ENCODE measurements around the gene CYP19A1.

Gene CYP19A1

DNA sequence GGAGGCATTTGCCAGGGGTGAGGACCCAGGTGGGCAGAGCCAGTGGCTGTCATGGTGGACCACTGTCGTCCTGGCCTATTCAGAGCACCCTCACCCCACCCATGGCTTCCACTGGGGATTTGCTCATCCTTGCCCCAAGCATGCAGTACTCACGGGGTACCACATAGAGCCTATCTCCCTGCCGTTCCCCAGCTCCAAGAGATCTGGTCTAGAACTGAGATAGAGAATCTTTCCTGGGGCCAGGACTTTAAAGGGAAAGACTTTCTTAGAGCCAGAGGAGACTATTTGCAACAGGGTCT is 166.8 kb downstream of the CYP19A1 start:
- no peak for DNase-seq (ENCODE audit: low spot score)
- Histone ChIP-seq H3K4me1 (ENCODE audit: insufficient read depth, poor library complexity, severe bottlenecking) (peaks cover 3% of the 10 kb centered on the region), H3K36me3 (ENCODE audit: low read depth) (no peaks in the 10 kb centered on the region), H3K27me3 (ENCODE audit: insufficient read depth, poor library complexity, severe bottlenecking) (no peaks in the 10 kb centered on the region), H3K27ac (ENCODE audit: poor library complexity, severe bottlenecking) (no peak overlapping the region), H3K4me3 (ENCODE audit: severe bottlenecking) (no peak overlapping the region), H3K9me3 (ENCODE audit: severe bottlenecking) (no peaks in the 10 kb centered on the region)
- no peak for ATAC-seq (ENCODE audit: low read depth)
- TF ChIP-seq, protein P1, sequence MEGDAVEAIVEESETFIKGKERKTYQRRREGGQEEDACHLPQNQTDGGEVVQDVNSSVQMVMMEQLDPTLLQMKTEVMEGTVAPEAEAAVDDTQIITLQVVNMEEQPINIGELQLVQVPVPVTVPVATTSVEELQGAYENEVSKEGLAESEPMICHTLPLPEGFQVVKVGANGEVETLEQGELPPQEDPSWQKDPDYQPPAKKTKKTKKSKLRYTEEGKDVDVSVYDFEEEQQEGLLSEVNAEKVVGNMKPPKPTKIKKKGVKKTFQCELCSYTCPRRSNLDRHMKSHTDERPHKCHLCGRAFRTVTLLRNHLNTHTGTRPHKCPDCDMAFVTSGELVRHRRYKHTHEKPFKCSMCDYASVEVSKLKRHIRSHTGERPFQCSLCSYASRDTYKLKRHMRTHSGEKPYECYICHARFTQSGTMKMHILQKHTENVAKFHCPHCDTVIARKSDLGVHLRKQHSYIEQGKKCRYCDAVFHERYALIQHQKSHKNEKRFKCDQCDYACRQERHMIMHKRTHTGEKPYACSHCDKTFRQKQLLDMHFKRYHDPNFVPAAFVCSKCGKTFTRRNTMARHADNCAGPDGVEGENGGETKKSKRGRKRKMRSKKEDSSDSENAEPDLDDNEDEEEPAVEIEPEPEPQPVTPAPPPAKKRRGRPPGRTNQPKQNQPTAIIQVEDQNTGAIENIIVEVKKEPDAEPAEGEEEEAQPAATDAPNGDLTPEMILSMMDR (IDR thresholded peaks at IDR 0.05; ENCODE audit: poor library complexity, severe bottlenecking), result no peak

GRCh38 chr15:51170882-51171633 is 167.3 kb downstream of the CYP19A1 start:
- H3K4me3 ChIP-seq (ENCODE audit: severe bottlenecking), result no peak overlapping the region
- H3K27ac ChIP-seq (ENCODE audit: poor library complexity, severe bottlenecking), result no peak overlapping the region
- no peaks in the 10 kb centered on the region for H3K36me3 ChIP-seq (ENCODE audit: low read depth)
- no peaks in the 10 kb centered on the region for H3K9me3 ChIP-seq (ENCODE audit: severe bottlenecking)
- no peak for ATAC-seq (ENCODE audit: low read depth)
- no peak for DNase-seq (ENCODE audit: low spot score)
- H3K4me1 ChIP-seq (ENCODE audit: insufficient read depth, poor library complexity, severe bottlenecking), result peaks cover 3% of the 10 kb centered on the region
- TF ChIP-seq, protein P1 (IDR thresholded peaks at IDR 0.05; ENCODE audit: poor library complexity, severe bottlenecking), result no peak
- no peaks in the 10 kb centered on the region for H3K27me3 ChIP-seq (ENCODE audit: insufficient read depth, poor library complexity, severe bottlenecking)

DNA sequence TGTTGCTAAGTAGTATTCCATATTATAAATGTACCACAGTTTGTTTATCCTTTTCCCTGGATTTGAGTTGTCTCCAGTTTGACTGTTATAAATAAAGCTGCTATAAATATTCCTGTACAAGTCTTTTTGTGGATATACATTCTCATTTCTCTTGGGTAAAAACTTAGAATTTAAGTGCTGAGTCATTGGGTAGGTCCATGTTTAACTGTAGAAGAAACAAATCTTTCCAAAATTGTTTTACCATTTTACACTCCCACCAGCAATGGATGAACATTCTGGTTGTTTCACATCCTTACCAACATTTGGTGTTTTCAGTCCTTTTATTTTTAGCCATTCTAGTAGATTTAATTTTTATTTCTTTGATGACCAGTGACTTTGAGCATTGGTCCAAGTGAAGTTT is 169.7 kb downstream of the CYP19A1 start:
- Histone ChIP-seq H3K36me3 (ENCODE audit: low read depth) (no peaks in the 10 kb centered on the region), H3K27ac (ENCODE audit: poor library complexity, severe bottlenecking) (no peak overlapping the region), H3K4me3 (ENCODE audit: severe bottlenecking) (no peak overlapping the region), H3K27me3 (ENCODE audit: insufficient read depth, poor library complexity, severe bottlenecking) (no peaks in the 10 kb centered on the region), H3K4me1 (ENCODE audit: insufficient read depth, poor library complexity, severe bottlenecking) (peaks cover 3% of the 10 kb centered on the region), H3K9me3 (ENCODE audit: severe bottlenecking) (no peaks in the 10 kb centered on the region)
- ATAC-seq (ENCODE audit: low read depth), result no peak
- TF ChIP-seq, protein P1 (IDR thresholded peaks at IDR 0.05; ENCODE audit: poor library complexity, severe bottlenecking), result no peak
- no peak for DNase-seq (ENCODE audit: low spot score)

DNA sequence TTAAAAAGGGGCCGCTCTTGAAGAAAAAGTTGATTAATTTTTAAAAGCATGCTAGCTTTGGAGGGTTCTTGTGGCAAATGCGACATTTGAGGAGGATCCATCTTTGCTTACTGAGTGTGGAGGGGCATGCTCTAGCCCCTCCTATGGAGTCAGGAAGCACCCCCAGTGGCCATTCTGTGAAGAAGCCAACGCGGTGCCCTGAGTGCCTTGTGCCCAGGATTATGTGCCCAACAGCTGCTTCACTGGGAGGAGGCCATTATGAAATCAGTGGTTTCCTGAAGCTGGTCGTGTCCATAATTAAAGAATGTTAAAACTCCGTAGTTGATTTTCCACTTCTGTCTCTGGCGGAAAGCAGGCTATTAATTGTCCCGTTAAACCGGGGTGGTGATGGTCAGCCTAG is 174.6 kb downstream of the CYP19A1 start:
- DNase-seq (ENCODE audit: low spot score) (no peak), ATAC-seq (ENCODE audit: low read depth) (no peak)
- no peak overlapping the region for H3K27ac ChIP-seq (ENCODE audit: poor library complexity, severe bottlenecking)

More for the DNA sequence above, 174.6 kb downstream of the CYP19A1 start:
- Histone ChIP-seq H3K4me1 (ENCODE audit: insufficient read depth, poor library complexity, severe bottlenecking) (no peaks in the 10 kb centered on the region), H3K4me3 (ENCODE audit: severe bottlenecking) (no peak overlapping the region), H3K36me3 (ENCODE audit: low read depth) (no peaks in the 10 kb centered on the region), H3K27me3 (ENCODE audit: insufficient read depth, poor library complexity, severe bottlenecking) (no peaks in the 10 kb centered on the region), H3K9me3 (ENCODE audit: severe bottlenecking) (no peaks in the 10 kb centered on the region)
- TF ChIP-seq, protein P1 (IDR thresholded peaks at IDR 0.05; ENCODE audit: poor library complexity, severe bottlenecking), result no peak

Data from RWPE2 (cell line).